Left ventricle myocardium inferior (tissue), 1 donor: ENCODE results near the gene SEC14L3. TPM values are rescaled to one million over a fixed set of nuclear protein-coding genes. Genes with fewer than 3 reads are reported as not detected.

ENCODE experiments used
- DNase-seq: peaks from one replicate; pipeline ENCODE4 v3.0.0-alpha.2; 2020
- H3K27ac ChIP-seq: fragments of 200-600 bp; replicated peaks from 2 replicates; pipeline ENCODE4 v1.8.0; 2021
- H3K27me3 ChIP-seq: fragments of 200-600 bp; 2 replicates; pipeline ENCODE4 v1.8.0; 2021; ENCODE audit warnings: low read depth
- H3K36me3 ChIP-seq: fragments of 200-600 bp; 2 replicates; pipeline ENCODE4 v1.8.0; 2021
- H3K4me1 ChIP-seq: fragments of 200-600 bp; 2 replicates; pipeline ENCODE4 v1.8.0; 2021
- H3K4me3 ChIP-seq: fragments of 200-600 bp; 2 replicates; pipeline ENCODE4 v1.8.0; 2021; ENCODE audit warnings: mild to moderate bottlenecking, moderate library complexity
- H3K9me3 ChIP-seq: fragments of 200-600 bp; replicated peaks from 2 replicates; pipeline ENCODE4 v1.8.0; 2021
- CTCF ChIP-seq: fragments of 200-600 bp; IDR thresholded peaks from 2 replicates; pipeline ENCODE4 v1.8.0; 2021; ENCODE audit warnings: antibody characterized with exemption, mild to moderate bottlenecking, borderline replicate concordance
- intact Hi-C: fragments of 100-400 bp; cut with micrococcal nuclease; formaldehyde crosslinking; loops from one replicate; pipeline ENCODE4 v1.11.0; 2022
- long read RNA-seq: library from polyadenylated mRNA; unstranded; transcript quantifications from one replicate; pipeline ENCODE4 v2.0.0, GENCODE V29; 2021
- total RNA-seq: library from RNA; stranded (reverse); fragmentation: NEBNext Ultra II Directional; extraction: Animal tissue kit (Norgen Biotek cat#: 25700); gene quantifications from one replicate; pipeline ENCODE4 v1.2.1, GENCODE V29; 2021
- donor health status: DM: no; HTN: yes; CAD: no; lungs with severe emphysema.

Gene SEC14L3
- not detected for total RNA-seq
- long read RNA-seq = 0 reads

- no peak for DNase-seq
- H3K27ac ChIP-seq = no peak within 1 kb of the TSS
- no peaks in the 10 kb centered on the region for H3K9me3 ChIP-seq
- TF ChIP-seq CTCF = no peak
- intact Hi-C loops = no loop called here
- no peak within 1 kb of the TSS for H3K4me3 ChIP-seq
- no peaks in the 10 kb centered on the region for H3K4me1 ChIP-seq
- H3K27me3 ChIP-seq = peaks cover 78% of the 10 kb centered on the region
- H3K36me3 ChIP-seq = no peaks in the 10 kb centered on the region
These were observed at the start of gene SEC14L3 for GRCh38 chr22:30471616-30472318. SEC14L3 (minus strand) TSS chr22:30472017; CDS start chr22:30471958, 59 bp downstream.

GRCh38 chr22:30519842-30520425 is 48.1 kb upstream of the SEC14L3 start:
- H3K27ac ChIP-seq = no peak overlapping the region
- DNase-seq = no peak
- peaks cover 51% of the 10 kb centered on the region for H3K27me3 ChIP-seq
- no peaks in the 10 kb centered on the region for H3K4me1 ChIP-seq
- TF ChIP-seq CTCF = no peak
- H3K36me3 ChIP-seq = no peaks in the 10 kb centered on the region
- no peaks in the 10 kb centered on the region for H3K9me3 ChIP-seq
- no peak overlapping the region for H3K4me3 ChIP-seq
- intact Hi-C loops = no loop called here

- H3K36me3 ChIP-seq = no peaks in the 10 kb centered on the region
- peaks cover 9% of the 10 kb centered on the region for H3K9me3 ChIP-seq
- H3K27ac ChIP-seq = no peak overlapping the region
- no peaks in the 10 kb centered on the region for H3K4me1 ChIP-seq
- TF ChIP-seq CTCF = no peak
- no peak for DNase-seq
- intact Hi-C loops = no loop called here
- no peak overlapping the region for H3K4me3 ChIP-seq
- H3K27me3 ChIP-seq = peaks cover 22% of the 10 kb centered on the region
These were observed 44.9 kb upstream of the SEC14L3 start for GRCh38 chr22:30516731-30517130.

GRCh38 chr22:30516273-30516672 is 44.5 kb upstream of the SEC14L3 start:
- H3K27me3 ChIP-seq = peaks cover 19% of the 10 kb centered on the region
- H3K9me3 ChIP-seq = peaks cover 9% of the 10 kb centered on the region
- H3K27ac ChIP-seq = no peak overlapping the region
- no peak for DNase-seq
- H3K4me3 ChIP-seq = no peak overlapping the region
- no peaks in the 10 kb centered on the region for H3K36me3 ChIP-seq
- TF ChIP-seq CTCF = no peak
- H3K4me1 ChIP-seq = no peaks in the 10 kb centered on the region
- intact Hi-C loops = no loop called here

GRCh38 chr22:30514252-30514651 is 42.4 kb upstream of the SEC14L3 start:
- H3K4me1 ChIP-seq = no peaks in the 10 kb centered on the region
- no peak overlapping the region for H3K4me3 ChIP-seq
- no peak overlapping the region for H3K27ac ChIP-seq
- no peaks in the 10 kb centered on the region for H3K36me3 ChIP-seq
- H3K9me3 ChIP-seq = peaks cover 9% of the 10 kb centered on the region
- intact Hi-C loops = no loop called here
- no peak for DNase-seq
- H3K27me3 ChIP-seq = peaks cover 8% of the 10 kb centered on the region
- no peak for TF ChIP-seq CTCF
